H54 (cell line): Measurements from ENCODE around the gene GGCX.
"Not testable (repeated sequence)": the region's sequence is repeated elsewhere in the genome, so short reads cannot be mapped to it uniquely, and the experiment has no call there.

Experiments
- DNase-seq: peaks from one replicate; pipeline ENCODE4 v3.0.0; 2011; ENCODE audit warnings: low spot score, mixed read lengths; ENCODE audit not compliant: insufficient read length
- FAIRE-seq: peaks from 3 replicates; lab custom pipeline; 2011; peaks lifted over from hg19 to GRCh38; lab: Jason Lieb, UNC
- POLR2A ChIP-seq: IDR thresholded peaks from 2 replicates; pipeline ENCODE4 v1.6.1; 2011; ENCODE audit warnings: low read depth, mild to moderate bottlenecking, low read length

GGCX gene

GRCh38 chr2:85547859-85548607, 13.3 kb downstream of the GGCX start:
- no peak for FAIRE-seq
- DNase-seq: no peak
- TF ChIP-seq POLR2A: no peak

GRCh38 chr2:85547089-85547858, 14.0 kb downstream of the GGCX start:
- no peak for DNase-seq
- FAIRE-seq: no peak
- TF ChIP-seq POLR2A: no peak

GRCh38 chr2:85545780-85546240, 15.5 kb downstream of the GGCX start:
- no peak for TF ChIP-seq POLR2A
- FAIRE-seq: no peak
- DNase-seq: no peak

GRCh38 chr2:85544915-85545779, 16.1 kb downstream of the GGCX start:
- not testable (repeated sequence) for FAIRE-seq, DNase-seq

GRCh38 chr2:85544254-85544691, 17.0 kb downstream of the GGCX start:
- DNase-seq, FAIRE-seq: not testable (repeated sequence)

GRCh38 chr2:85542777-85543176, 18.5 kb downstream of the GGCX start:
- no peak for DNase-seq
- FAIRE-seq: no peak
- no peak for TF ChIP-seq POLR2A

GRCh38 chr2:85541753-85542457, 19.4 kb downstream of the GGCX start:
- FAIRE-seq (no peak), DNase-seq (no peak)
- no peak for TF ChIP-seq POLR2A

- DNase-seq (no peak), FAIRE-seq (no peak)
- no peak for TF ChIP-seq POLR2A
These were observed 20.0 kb downstream of the GGCX start for GRCh38 chr2:85541262-85541661.

- FAIRE-seq (no peak), DNase-seq (no peak)
- TF ChIP-seq POLR2A: no peak
These were observed 21.1 kb downstream of the GGCX start for GRCh38 chr2:85540133-85540648.

GRCh38 chr2:85539361-85540132, 21.7 kb downstream of the GGCX start:
- TF ChIP-seq POLR2A: 0 out of 2 replicates have a peak, but pooled peaks have one; percentile 8
- FAIRE-seq: no peak
- no peak for DNase-seq

- DNase-seq (peak; percentile 69), FAIRE-seq (no peak)
- TF ChIP-seq POLR2A: peak; percentile 100
These were observed 22.6 kb downstream of the GGCX start, which contains the start of gene MAT2A for GRCh38 chr2:85538507-85539360. TSS of gene MAT2A (plus strand) at chr2:85539168. CDS start at chr2:85539288, 120 bp downstream.
